HG02759 (cell line): ENCODE results near the gene SCARF2.
"Not testable (repeated sequence)": the region's sequence is repeated elsewhere in the genome, so short reads cannot be mapped to it uniquely, and the experiment has no call there.

Experiments used
- ATAC-seq: cut with Tn5 transposase; IDR thresholded peaks from one replicate; pipeline ENCODE4 v1.9.1; 2021; ENCODE audit warnings: mild to moderate bottlenecking, moderate library complexity; ENCODE audit not compliant: unreplicated experiment

The SCARF2 gene

DNA sequence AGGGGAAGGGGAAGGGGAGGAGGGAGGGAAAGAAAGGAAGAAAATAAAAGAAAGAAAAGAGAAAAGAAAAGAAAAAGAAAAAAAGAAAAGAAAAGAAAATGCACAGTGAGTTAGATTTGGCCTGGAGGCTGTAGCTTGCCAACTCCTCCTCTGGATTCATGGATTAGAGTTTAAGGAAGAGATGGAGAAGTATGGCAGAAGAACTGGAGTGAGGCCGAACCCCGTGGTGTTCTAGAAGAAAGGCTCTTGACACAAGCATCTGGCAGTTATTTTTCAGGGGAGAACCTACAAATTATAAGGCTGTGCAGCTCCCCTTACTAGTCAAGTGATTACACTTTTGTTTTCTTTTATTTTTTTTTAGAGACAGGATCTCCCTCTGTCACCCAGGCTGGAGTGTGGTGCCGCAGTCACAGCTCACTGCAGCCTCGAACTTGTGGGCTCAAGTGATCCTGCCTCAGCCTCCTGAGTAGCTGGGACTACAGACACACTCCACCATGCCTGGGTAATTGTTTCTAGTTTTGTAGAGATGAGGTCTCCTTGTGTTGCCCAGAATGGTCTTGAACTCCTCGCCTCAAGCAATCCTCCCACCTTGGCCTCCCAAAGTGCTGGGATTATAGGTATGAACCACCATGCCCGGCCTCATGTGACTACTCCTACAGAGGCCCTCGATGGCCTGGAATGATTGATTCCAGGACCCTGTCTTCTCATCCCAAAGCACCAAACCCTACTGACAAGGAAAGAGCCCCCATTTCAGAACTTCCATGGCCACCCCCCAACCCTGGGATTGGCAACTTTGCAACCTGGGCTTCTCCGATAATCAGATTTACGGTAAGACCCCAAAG lies 24.2 kb downstream of the SCARF2 start:
- no peak for ATAC-seq

DNA sequence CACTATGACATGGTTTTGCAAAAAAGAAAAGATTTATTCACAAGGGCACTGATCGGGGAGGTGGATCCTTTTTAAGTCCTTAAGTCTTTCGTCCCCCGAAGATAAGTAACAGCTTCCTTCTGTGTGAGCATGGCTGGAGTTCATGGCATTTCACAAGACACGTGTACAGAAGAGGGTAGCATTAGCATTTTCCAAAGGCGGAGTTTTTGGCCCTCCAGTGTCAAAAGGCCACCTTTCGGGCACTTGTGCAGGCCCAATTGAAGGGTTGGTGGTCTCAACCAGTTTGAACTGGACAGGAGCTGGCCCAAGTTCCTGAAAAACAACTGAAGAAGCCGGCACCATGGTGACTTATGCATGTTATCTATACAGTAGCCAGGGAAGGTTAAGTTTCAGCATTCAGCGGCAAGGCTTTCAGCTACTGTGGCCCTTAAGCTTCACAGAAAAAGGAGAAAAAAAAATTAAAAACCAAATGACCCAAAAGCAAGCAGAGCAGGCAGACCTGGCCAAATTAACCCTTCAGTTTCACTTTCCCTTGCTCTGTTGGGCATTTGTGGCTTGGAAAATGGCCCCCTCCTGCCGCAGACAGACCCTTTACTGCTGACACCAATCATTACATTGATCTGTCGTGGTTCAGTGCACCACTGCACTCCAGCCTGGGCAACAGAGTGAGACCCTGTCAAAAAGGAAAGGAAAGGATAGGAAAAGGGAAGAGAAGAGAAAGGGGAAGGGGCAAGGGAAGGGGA lies 25.0 kb downstream of the SCARF2 start:
- ATAC-seq: no peak

DNA sequence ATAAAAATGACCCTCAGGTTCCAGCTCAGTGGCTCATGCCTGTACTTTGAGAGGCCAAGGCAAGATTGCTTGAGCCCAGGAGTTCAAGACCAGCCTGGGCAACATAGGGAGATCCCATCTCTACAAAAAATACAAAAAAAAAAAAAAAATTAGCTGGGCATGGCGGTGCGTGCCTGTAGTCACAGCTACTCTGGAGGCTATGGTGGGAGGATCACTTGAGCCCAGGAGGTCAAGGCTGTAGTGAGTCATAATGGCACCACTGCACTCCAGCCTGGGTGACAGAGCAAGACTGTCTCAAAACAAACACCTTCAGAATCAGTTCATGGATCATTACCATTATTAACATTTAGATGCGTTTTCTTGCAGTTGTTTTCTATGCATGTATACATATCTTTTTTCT lies 28.2 kb downstream of the SCARF2 start:
- not testable (repeated sequence) for ATAC-seq

DNA sequence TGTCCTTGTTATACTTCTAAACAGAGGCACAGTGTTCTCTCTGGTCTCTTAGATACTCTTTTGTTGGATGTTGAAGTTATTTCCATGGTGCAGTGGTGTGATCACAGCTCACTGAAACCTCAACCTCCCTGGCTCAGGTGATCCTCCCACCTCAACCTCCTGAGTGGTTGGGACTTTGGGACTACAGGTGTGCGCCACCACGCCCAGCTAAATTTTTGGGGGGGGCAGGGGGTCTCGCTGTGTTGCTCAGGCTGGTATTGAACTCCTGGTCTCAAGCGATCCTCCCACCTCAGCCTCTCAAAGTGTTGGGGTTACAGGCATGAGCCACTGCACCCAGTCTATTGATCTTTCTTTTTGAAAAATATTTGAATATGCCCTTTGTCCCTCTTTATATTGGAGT lies 28.7 kb downstream of the SCARF2 start:
- no peak for ATAC-seq

DNA sequence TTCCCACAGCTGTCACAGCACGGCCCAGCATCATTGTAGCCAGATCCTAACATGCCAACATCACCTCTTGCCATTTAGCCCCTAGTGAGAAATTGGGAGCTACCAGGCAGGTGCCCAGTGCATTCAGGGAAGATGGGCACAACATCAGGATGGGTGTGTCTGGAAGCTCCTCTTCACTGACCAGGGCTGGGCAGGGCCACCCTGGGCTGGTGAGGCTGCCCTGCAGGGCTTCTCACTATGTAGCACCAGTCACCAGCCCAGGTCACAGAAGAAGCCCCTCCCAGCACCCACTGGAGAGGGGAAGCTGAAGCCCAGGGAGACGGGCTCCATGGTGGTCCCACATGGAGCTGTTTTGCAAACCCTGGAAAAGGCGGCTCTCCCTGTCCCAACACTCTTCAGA lies 29.8 kb downstream of the SCARF2 start:
- no peak for ATAC-seq

DNA sequence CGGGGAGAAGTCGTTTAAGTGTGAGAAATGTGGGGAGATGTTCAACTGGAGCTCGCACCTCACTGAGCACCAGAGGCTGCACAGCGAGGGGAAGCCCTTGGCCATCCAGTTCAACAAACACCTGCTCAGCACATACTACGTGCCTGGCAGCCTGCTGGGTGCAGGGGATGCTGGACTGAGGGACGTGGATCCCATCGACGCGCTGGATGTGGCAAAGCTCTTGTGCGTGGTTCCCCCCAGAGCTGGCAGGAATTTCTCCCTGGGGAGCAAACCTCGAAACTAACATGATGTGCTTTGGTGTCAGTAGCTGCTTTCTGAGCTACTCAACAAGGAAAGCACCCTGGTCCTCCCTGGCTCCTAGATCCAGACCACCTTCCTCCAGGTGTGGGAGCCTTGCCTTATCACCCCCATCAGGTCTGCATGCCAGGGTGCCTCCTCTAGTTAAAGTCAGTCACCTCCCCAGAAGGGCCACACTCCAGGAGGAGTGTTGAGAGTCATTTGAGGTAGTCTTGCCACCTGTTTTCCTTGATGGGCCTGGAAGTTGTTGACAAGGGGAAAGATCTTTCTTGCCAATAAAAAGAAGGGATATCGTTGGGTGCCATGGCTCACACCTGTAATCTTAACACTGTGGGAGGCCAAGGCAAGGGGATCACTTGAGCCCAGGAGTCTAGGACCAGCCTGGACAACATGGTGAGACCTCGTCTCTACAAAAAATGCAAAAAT lies 30.8 kb downstream of the SCARF2 start:
- no peak for ATAC-seq

DNA sequence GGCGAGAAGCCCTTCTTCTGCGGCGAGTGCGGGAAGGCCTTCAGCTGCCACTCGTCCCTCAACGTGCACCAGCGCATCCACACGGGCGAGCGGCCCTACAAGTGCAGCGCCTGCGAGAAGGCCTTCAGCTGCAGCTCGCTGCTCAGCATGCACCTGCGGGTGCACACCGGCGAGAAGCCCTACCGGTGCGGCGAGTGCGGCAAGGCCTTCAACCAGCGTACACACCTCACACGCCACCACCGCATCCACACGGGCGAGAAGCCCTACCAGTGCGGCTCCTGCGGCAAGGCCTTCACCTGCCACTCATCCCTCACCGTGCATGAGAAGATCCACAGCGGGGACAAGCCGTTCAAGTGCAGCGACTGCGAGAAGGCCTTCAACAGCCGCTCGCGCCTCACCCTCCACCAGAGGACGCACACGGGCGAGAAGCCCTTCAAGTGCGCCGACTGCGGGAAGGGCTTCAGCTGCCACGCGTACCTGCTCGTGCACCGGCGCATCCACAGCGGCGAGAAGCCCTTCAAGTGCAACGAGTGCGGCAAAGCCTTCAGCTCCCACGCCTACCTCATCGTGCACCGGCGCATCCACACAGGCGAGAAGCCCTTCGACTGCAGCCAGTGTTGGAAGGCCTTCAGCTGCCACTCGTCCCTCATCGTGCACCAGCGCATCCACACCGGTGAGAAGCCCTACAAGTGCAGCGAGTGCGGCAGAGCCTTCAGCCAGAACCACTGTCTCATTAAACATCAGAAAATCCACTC lies 31.5 kb downstream of the SCARF2 start:
- ATAC-seq: no peak

DNA sequence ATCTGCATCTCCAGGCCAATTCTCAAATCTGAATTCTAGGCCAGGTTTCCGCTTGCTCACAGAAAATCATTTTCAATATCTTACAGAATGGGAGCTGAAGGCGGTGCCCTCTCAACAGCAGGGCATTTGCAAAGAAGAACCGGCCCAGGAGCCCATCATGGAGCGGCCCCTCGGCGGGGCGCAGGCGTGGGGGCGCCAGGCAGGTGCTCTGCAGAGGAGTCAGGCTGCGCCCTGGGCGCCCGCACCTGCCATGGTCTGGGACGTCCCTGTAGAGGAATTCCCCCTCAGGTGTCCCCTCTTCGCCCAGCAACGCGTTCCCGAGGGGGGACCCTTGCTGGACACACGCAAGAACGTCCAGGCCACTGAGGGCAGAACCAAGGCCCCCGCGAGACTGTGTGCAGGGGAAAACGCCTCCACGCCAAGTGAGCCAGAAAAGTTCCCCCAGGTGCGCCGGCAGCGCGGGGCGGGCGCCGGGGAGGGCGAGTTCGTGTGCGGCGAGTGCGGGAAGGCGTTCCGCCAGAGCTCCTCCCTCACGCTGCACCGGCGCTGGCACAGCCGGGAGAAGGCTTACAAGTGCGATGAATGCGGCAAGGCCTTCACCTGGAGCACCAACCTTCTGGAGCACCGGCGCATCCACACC lies 32.2 kb downstream of the SCARF2 start:
- ATAC-seq: no peak

DNA sequence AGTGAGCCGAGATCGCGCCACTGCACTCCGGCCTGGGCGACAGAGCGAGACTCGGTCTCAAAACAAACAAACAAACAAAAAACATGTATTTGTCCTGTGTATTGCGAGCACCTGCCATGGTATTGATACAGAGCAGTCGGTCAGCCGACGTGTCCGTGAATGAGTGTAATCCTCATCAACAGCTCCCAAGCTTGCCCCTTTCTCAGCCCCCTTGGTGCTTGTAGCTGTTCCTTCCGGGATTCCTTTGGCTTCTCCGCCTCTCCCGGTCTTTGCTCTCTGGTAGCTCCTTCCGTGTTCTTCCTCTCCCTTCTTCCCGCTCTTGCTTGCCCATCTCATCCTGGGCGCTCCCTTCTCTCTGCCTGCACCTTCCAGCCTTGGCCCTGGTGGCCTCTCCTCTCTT lies 32.7 kb downstream of the SCARF2 start:
- ATAC-seq: no peak

DNA sequence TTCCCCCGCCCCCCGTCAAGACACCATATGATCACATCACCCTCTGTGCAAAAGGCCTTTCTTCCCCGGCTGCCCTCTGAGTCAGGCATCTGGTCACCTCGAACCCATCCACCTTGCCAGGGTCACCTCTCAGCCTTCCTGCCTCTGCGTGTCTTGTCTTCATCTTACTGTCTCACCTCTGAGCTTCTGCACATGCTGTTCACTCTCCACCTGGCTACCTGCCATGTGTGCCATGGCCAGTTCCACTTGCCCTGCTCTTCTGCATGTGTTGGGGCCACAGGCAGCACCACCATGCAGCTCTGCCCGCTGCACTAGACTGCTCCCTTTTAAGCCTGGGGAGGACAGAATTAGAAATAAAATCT lies 33.9 kb downstream of the SCARF2 start:
- ATAC-seq: no peak

DNA sequence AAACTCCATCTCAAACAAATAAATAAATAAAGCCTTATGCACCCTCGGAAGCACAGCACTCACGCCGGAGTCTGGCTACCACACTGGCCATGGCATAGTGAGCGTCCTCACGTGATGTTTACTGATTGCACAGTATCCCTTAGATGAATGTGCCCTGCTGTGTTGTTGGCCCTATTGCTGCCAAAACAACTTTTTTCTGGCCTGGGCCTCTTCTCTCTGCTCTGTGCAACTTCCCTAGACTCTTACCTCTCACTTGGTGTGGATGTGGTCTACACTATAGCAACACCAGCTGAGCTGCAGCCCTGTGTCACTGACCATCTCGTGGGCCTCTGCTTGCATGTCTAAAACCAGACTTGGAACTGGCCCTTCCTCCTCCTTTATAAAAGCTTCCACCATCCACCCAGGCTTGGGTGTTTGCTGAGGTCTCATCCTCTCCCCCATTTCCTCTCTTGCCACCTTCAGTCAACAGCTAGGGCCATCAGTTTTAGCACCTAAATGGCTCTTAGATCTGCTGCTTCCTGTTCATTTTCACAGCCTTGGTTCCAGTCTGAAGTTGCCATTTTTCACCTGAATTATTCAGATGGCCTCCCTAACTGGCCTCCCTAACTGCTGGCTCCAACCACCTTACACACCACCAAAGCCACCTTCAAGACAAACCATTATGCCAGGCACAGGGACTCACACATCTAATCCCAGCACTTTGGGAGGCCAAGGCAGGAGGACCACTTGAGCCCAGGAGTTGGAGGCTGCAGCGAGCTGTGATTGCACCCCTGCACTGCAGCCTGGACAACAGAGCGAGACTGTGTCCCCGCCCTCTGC lies 34.5 kb downstream of the SCARF2 start:
- ATAC-seq: no peak

DNA sequence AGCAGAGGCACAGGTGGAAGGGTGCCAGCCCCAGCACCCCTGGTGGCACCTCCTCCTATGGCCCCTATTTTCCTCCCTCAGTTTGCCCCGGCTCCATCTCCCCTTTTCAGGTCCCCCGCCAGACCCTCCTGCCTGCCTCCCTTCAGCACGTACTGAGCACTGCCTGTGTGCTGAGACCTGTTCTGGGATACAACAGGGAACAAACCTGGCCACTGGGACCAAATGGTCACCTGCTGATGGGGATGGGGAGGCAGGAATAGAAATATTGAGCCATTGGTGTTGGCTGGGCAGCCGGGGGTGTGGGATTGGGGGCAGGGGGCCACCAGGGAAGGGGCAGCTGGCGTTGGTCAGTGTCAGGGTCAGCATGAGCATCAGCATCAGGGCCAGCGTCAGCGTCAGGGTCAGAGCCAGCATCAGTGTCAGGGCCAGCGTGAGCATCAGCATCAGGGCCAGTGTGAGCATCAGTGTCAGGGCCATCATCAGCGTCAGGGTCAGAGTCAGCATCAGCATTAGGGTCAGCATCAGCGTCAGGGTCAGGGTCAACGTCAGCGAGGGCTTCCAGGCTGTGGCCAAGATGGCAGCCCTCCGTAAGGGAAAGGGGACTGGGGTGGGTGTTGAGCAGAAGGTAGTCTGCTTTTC lies 36.1 kb downstream of the SCARF2 start:
- no peak for ATAC-seq

DNA sequence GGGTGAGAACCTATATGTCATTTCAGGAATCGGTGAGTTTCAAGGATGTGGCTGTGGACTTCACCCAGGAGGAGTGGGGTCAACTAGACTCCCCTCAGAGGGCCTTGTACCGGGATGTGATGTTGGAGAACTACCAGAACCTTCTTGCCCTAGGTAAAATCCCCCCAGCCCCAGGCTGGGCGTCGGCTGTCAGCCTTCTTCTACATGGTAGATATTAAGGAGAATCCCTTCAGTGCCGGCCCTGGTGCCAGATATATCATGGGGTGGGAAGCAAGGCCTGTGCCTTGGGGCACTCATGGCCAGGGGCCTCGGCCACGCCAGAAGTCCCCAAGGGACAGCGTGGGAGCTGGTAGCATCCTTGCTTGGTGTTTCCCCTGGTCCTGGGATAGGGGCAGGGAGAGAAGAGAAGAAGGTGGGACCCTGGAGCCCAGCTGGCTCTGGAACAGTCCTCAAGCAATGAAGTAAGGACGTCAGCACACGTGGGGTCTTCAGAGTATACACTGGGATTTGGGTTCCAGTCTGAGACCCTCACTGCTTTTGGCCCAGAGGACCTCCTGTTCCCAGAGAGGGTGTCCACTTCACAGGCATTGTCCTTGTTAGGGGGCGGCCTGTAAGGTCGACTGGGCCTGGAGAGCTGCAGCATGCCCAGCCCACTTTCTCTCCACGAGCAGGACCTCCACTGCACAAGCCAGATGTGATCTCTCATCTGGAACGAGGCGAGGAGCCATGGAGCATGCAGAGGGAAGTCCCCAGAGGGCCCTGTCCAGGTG lies 36.8 kb downstream of the SCARF2 start:
- no peak for ATAC-seq

DNA sequence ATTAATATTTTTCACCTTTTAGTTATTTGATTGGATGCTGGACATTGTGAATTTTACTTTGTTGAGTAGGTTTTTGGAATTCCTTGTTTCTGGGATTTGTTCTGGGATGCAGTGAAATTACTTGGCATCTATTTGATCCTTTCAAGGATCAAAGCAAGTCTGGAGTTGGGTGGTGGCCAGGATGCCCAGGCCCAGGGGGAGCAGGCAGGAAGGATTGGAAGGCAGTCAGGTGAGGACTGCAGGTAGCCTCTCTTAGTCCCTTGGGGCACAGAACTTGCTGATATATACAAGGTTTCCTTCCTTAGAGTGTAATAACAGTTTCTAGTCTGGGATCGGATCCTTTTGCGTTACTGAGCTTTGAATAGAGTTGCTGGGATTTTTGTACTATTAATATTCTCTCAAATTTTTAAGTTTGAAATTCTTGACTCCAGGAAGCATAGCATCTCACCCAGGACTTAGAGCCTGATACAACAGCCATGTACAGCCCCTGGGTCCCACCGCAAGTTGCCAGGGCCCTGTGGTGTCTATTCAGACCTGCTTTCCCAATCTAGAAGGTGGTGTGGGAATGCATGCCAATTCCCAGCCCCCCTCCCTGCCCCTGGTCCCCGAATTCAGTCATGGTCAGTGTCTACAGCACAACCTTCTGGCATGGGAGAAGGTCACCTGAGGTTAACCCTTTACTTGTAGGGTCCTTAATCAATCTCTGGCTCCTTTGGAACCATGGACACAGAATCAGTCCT lies 37.6 kb downstream of the SCARF2 start:
- no peak for ATAC-seq

DNA sequence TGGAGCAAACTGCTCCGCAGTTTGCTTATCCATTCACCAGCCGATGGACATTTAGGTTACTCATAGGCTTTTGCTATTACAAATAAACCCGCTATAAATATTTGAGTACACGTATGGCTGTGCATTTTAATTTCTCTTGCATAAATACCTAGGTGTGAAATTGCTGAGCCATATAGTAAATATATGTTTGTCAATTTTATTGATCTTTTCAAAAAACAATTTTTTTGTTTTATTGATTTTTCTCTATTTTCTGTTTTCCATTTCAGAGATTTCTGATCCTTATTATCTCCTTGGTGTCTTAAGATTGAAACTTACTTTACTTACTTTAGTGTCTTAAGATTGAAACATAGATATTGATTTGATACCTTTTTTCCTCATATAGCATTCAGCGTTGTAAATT lies 39.2 kb downstream of the SCARF2 start:
- ATAC-seq: no peak

DNA sequence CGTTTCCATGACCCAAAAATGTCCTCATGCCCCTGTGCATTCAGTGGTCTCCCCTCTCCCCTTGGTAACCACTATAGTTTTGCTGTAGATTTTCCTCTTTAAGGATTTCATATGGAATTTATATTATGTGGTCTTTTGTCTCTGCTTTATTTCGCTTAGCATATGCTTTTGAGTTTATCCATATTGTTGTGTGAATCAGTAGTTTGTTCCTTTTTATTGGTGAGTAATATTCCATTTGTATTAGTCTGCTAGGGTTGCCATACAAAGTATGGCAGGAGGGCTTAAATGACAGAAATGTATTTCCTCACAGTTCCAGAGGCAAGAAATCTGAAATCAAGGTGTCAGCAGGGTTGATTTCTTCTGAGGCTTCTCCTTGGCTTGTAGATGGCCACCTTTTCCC lies 40.1 kb downstream of the SCARF2 start:
- ATAC-seq: no peak

DNA sequence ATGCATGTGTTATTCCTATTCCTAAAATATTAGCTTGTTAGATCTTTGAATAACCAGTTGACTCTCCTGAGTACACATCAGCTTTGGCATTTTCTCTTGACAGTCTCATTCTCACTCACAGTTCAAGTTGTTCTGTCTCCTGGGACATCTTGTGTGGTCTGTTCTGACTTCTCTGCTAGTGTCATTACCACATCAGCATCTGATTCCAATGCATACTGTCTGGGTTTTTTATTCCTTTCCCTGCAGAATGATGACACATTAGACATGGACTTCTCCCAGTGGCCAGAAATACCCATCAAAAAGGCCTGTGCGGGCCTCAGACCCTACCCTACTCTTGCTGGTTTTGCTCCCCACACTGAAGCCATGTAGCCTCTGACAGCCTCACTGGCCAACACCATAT lies 41.0 kb downstream of the SCARF2 start:
- ATAC-seq: no peak

DNA sequence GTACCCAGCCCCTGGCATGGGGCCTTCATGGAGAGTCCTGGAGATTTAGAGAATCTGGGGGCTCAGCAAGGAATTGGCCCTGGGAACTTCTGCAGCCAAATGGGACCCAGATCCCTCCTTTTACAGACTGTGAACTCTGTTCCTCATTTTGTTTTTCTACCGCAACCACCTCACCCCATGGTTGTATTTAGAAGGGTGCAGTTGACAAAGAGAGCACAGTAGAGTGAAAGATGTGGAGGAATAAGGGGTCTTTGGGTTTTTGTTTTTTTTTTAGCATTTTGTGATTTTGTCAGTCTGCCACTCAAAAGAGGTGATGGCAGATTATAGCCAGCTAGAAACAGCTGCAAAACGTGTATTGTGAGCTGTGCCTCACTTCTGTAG lies 41.7 kb downstream of the SCARF2 start:
- ATAC-seq: no peak
